Endothelial cell of umbilical vein (primary cell): Measurements from ENCODE around the gene NEDD4L. TPM values are rescaled to one million over a fixed set of nuclear protein-coding genes. Genes with fewer than 3 reads are reported as not detected.

ENCODE experiments used
- BruUV-seq: library from RNA; stranded (reverse); fragments of 400-500 nt; replicated peaks from 2 replicates; lab custom pipeline; 2021; lab: Mats Ljungman, UMichigan
- CTCF ChIA-PET: fragments of 300-600, 350-600 bp; sonication (Branson Sonifier 250); formaldehyde crosslinking; loops from one replicate; lab custom pipeline; 2021; ENCODE audit warnings: antibody characterized with exemption, inconsistent platforms; lab: Charles Lee
- POLR2A ChIA-PET: fragments of 300-600, 350-600 bp; sonication (Branson Sonifier 250); formaldehyde crosslinking; loops from one replicate; lab custom pipeline; 2021; ENCODE audit warnings: antibody characterized with exemption, inconsistent platforms; lab: Charles Lee
- DNase-seq: peaks from one replicate; pipeline ENCODE4 v3.0.0-alpha.2; 2011; ENCODE audit warnings: low read depth, low spot score
- FAIRE-seq: peaks from 2 replicates; lab custom pipeline; 2011; peaks lifted over from hg19 to GRCh38; lab: Jason Lieb, UNC
- H2AFZ ChIP-seq: 2 replicates; pipeline ENCODE4 v1.6.0; 2012; ENCODE audit warnings: low read depth, low read length, control low read depth, inconsistent platforms
- H3K27ac ChIP-seq: 2 replicates; pipeline ENCODE4 v1.5.1; 2011; ENCODE audit warnings: low read depth, mild to moderate bottlenecking, control low read depth, low read length, moderate library complexity; ENCODE audit not compliant: insufficient read depth
- H3K27me3 ChIP-seq, 2 experiments: 2 replicates each; pipeline versions ENCODE4 v1.6.0 to v1.6.1; 2011; ENCODE audit warnings: low read length in 2 of 2, mixed read lengths in 1 of 2; ENCODE audit not compliant: control insufficient read depth in 2 of 2, insufficient read depth in 2 of 2
- H3K36me3 ChIP-seq, 2 experiments: 2 replicates in 1 of 2; 3 replicates in 1 of 2; pipeline ENCODE4 v1.5.1; 2011; ENCODE audit warnings: low read length in 2 of 2, mild to moderate bottlenecking in 1 of 2, moderate library complexity in 1 of 2; ENCODE audit not compliant: control insufficient read depth in 2 of 2, insufficient read depth in 2 of 2; ENCODE audit errors: extremely low read depth in 1 of 2
- H3K4me1 ChIP-seq: 3 replicates; pipeline ENCODE4 v1.5.1; 2011; ENCODE audit warnings: mild to moderate bottlenecking, low read length; ENCODE audit not compliant: control insufficient read depth, insufficient read depth; ENCODE audit errors: extremely low read depth
- H3K4me2 ChIP-seq: 2 replicates; pipeline ENCODE4 v1.6.1; 2011; ENCODE audit warnings: low read length, control low read depth, mixed read lengths; ENCODE audit not compliant: insufficient read depth
- H3K4me3 ChIP-seq, 3 experiments: fragments of 200-600 bp in 1 of 3; sonication (generic), shearing (Covaris generic) in 1 of 3; replicated peaks in 1 of 3; 2 replicates each; pipeline ENCODE4 v1.5.1; 2011 to 2016; ENCODE audit warnings: control low read depth in 3 of 3, low read length in 3 of 3, mild to moderate bottlenecking in 2 of 3, inconsistent platforms in 1 of 3, low read depth in 1 of 3, moderate library complexity in 1 of 3; ENCODE audit not compliant: insufficient read depth in 1 of 3
- H3K79me2 ChIP-seq: 2 replicates; pipeline ENCODE4 v1.6.0; 2012; ENCODE audit warnings: low read length, inconsistent platforms; ENCODE audit not compliant: control insufficient read depth, insufficient read depth
- H3K9ac ChIP-seq: replicated peaks from 2 replicates; pipeline ENCODE3; 2011; ENCODE audit warnings: low read length, control low read depth; ENCODE audit not compliant: insufficient read depth; ENCODE audit errors: extremely low read depth
- H3K9me1 ChIP-seq: replicated peaks from 3 replicates; pipeline ENCODE4 v1.6.0; 2011; ENCODE audit warnings: mild to moderate bottlenecking, low read length; ENCODE audit not compliant: control insufficient read depth, insufficient read depth; ENCODE audit errors: extremely low read depth
- H3K9me3 ChIP-seq: replicated peaks from 2 replicates; pipeline ENCODE4 v1.5.1; 2012; ENCODE audit warnings: low read length, inconsistent platforms; ENCODE audit not compliant: control insufficient read depth, insufficient read depth
- H4K20me1 ChIP-seq: replicated peaks from 2 replicates; pipeline ENCODE3; 2011; ENCODE audit warnings: mild to moderate bottlenecking, low read length; ENCODE audit not compliant: control insufficient read depth, insufficient read depth; ENCODE audit errors: extremely low read depth
- EZH2 ChIP-seq: IDR thresholded peaks from 2 replicates; pipeline ENCODE4 v1.6.1; 2012; ENCODE audit warnings: borderline replicate concordance, low read depth, mild to moderate bottlenecking, moderate library complexity, low read length, inconsistent platforms; ENCODE audit not compliant: severe bottlenecking
- FOS ChIP-seq: IDR thresholded peaks from 2 replicates; pipeline ENCODE4 v1.6.1; 2011; ENCODE audit warnings: mild to moderate bottlenecking, low read length, moderate library complexity, borderline replicate concordance; ENCODE audit not compliant: insufficient read depth
- GATA2 ChIP-seq: IDR thresholded peaks from 2 replicates; pipeline ENCODE4 v1.7.0; 2011; ENCODE audit warnings: low read depth, mild to moderate bottlenecking, moderate library complexity, mixed read lengths, low read length; ENCODE audit not compliant: insufficient read length, insufficient read depth
- JUN ChIP-seq: IDR thresholded peaks from 2 replicates; pipeline ENCODE4 v1.6.1; 2011; ENCODE audit warnings: borderline replicate concordance, low read depth; ENCODE audit not compliant: insufficient read length, insufficient read depth
- MYC ChIP-seq: IDR thresholded peaks from one replicate; pipeline ENCODE4 v1.6.1; 2011; ENCODE audit warnings: mild to moderate bottlenecking, low read depth, low read length
- POLR2A ChIP-seq: IDR thresholded peaks from 2 replicates; pipeline ENCODE4 v1.6.1; 2012; ENCODE audit warnings: low read depth, mild to moderate bottlenecking, control low read depth, low read length
- POLR2AphosphoS5 ChIP-seq: IDR thresholded peaks from 2 replicates; pipeline ENCODE4 v1.6.1; 2012; ENCODE audit warnings: low read depth, mild to moderate bottlenecking, control low read depth, low read length, moderate library complexity; ENCODE audit not compliant: insufficient read depth
- dilution Hi-C: fragments of 300-500 bp; cut with MboI; formaldehyde crosslinking; loops from one replicate; pipeline ENCODE4 v1.15.0; 2019; ENCODE audit warnings: low sequenced_read_pairs; ENCODE audit not compliant: extremely low pct_ligation_motif_present
- intact Hi-C: fragments of 100-400 bp; cut with micrococcal nuclease; formaldehyde crosslinking; loops from one replicate; pipeline ENCODE4 v1.10.0; 2022
- polyA plus RNA-seq, 4 experiments: library from polyadenylated mRNA; depleted of rRNA in 3 of 4; stranded (reverse) in 3 of 4; unstranded in 1 of 4; fragments of >200 nt; gene quantifications; 2 replicates each; pipeline versions ENCODE4 v1.2.1 to v1.2.3, GENCODE V29; 2011 to 2012; ENCODE audit warnings: missing spikeins in 1 of 4
- total RNA-seq: library from RNA; stranded (reverse); gene quantifications from 2 replicates; pipeline ENCODE4 v1.2.3, GENCODE V29; 2021
- TF ChIP-seq, protein P1 (sequence below): IDR thresholded peaks from 2 replicates; pipeline ENCODE4 v1.6.1; 2011; ENCODE audit not compliant: insufficient read depth, insufficient read length
- TF ChIP-seq, protein P2 (sequence below), 2 donors: IDR thresholded peaks; 1 replicate in 1 of 2; 2 replicates in 1 of 2; pipeline ENCODE4 v1.5.1; 2011; ENCODE audit warnings: low read length in 2 of 2, mild to moderate bottlenecking in 2 of 2, moderate library complexity in 2 of 2, control low read depth in 1 of 2, inconsistent platforms in 1 of 2, low read depth in 1 of 2; ENCODE audit not compliant: insufficient read depth in 1 of 2; ENCODE audit errors: extremely low read depth in 1 of 2

Gene NEDD4L
- total and polyA plus RNA-seq, 2 donors (not counting 3 experiments of a cell fraction or from before 2014, with no cell fraction given) = 20.5 to 78.9 TPM

DNA sequence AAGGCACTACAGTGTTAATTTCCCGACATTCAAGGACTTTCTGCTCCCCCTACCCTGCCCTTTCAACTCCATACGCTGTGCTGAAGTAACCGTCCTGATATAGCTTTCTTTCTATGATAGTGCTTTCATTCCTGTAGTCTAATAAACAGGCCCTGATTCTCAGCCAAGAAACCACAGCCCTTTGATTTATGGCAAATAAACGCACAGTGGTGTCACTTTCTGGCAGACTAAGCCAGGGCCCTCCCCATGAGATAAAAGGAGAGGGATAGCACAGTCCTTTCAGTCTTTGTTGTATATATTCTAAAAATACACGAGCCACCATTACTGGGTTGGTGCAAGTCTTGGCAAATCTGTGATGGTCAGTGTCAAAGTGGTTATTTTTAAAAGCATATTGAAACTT lies 293.7 kb downstream of the NEDD4L start:
- peaks cover 15% of the 10 kb centered on the region for H3K4me1 ChIP-seq
- H3K79me2 ChIP-seq = no peaks in the 10 kb centered on the region
- H3K27me3 ChIP-seq = no peaks in the 10 kb centered on the region
- intact Hi-C loops = loop anchor here (5.0 kb wide), 1 partner anchor 155 kb away; no protein-coding TSS in a partner anchor
- dilution Hi-C loops = no loop called here
- TF ChIP-seq JUN (no peak), POLR2A (no peak), POLR2AphosphoS5 (no peak), MYC (no peak), FOS (no peak), EZH2 (no peak), GATA2 (no peak)
- TF ChIP-seq, protein P1, sequence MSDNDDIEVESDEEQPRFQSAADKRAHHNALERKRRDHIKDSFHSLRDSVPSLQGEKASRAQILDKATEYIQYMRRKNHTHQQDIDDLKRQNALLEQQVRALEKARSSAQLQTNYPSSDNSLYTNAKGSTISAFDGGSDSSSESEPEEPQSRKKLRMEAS = no peak
- TF ChIP-seq, protein P2, sequence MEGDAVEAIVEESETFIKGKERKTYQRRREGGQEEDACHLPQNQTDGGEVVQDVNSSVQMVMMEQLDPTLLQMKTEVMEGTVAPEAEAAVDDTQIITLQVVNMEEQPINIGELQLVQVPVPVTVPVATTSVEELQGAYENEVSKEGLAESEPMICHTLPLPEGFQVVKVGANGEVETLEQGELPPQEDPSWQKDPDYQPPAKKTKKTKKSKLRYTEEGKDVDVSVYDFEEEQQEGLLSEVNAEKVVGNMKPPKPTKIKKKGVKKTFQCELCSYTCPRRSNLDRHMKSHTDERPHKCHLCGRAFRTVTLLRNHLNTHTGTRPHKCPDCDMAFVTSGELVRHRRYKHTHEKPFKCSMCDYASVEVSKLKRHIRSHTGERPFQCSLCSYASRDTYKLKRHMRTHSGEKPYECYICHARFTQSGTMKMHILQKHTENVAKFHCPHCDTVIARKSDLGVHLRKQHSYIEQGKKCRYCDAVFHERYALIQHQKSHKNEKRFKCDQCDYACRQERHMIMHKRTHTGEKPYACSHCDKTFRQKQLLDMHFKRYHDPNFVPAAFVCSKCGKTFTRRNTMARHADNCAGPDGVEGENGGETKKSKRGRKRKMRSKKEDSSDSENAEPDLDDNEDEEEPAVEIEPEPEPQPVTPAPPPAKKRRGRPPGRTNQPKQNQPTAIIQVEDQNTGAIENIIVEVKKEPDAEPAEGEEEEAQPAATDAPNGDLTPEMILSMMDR (IDR thresholded peaks at IDR 0.05; ENCODE audit: extremely low read depth in 1 of 2, insufficient read depth in 1 of 2, low read depth in 1 of 2, low read length in 2 of 2) = no peak
- no peaks in the 10 kb centered on the region for H3K9me1 ChIP-seq
- no TSS peak for BruUV-seq
- H3K4me2 ChIP-seq = no peak overlapping the region
- FAIRE-seq (no peak), DNase-seq (no peak)
- H3K9me3 ChIP-seq = no peaks in the 10 kb centered on the region
- no peaks in the 10 kb centered on the region for H4K20me1 ChIP-seq
- H2AFZ ChIP-seq = no peak overlapping the region
- ChIA-PET CTCF (interaction anchor here (2.0 kb wide), 1 partner anchor 156 kb away, joined by 8 read pairs; no protein-coding TSS in a partner anchor), POLR2A (no interaction called here)
- no peak overlapping the region for H3K4me3 ChIP-seq
- no peak overlapping the region for H3K9ac ChIP-seq
- H3K27ac ChIP-seq = no peak overlapping the region
- peaks cover 0 to 6% of the 10 kb centered on the region in 2 experiments for H3K36me3 ChIP-seq
